ENCODE results near the gene SLC43A1.
"Not testable (repeated sequence)": the region's sequence is repeated elsewhere in the genome, so short reads cannot be mapped to it uniquely, and the experiment has no call there.

Gene SLC43A1

GRCh38 chr11:57460758-57461749 is 54.4 kb downstream of the SLC43A1 start:
- FAIRE-seq (no peak), DNase-seq (ENCODE audit: insufficient read length, low spot score) (no peak)
- no peak for TF ChIP-seq POLR2A (IDR thresholded peaks at IDR 0.05; ENCODE audit: low read depth, low read length)

- DNase-seq (ENCODE audit: insufficient read length, low spot score) (peak; percentile 82), FAIRE-seq (no peak)
- 0 out of 2 replicates have a peak, but pooled peaks have one; percentile 42 for TF ChIP-seq POLR2A (IDR thresholded peaks at IDR 0.05; ENCODE audit: low read depth, low read length)
Observed at GRCh38 chr11:57460022-57460757, 55.3 kb downstream of the SLC43A1 start, which contains the start of gene RTN4RL2. Gene RTN4RL2 (plus strand): TSS chr11:57460528. CDS start chr11:57460866, 338 bp downstream.

DNA sequence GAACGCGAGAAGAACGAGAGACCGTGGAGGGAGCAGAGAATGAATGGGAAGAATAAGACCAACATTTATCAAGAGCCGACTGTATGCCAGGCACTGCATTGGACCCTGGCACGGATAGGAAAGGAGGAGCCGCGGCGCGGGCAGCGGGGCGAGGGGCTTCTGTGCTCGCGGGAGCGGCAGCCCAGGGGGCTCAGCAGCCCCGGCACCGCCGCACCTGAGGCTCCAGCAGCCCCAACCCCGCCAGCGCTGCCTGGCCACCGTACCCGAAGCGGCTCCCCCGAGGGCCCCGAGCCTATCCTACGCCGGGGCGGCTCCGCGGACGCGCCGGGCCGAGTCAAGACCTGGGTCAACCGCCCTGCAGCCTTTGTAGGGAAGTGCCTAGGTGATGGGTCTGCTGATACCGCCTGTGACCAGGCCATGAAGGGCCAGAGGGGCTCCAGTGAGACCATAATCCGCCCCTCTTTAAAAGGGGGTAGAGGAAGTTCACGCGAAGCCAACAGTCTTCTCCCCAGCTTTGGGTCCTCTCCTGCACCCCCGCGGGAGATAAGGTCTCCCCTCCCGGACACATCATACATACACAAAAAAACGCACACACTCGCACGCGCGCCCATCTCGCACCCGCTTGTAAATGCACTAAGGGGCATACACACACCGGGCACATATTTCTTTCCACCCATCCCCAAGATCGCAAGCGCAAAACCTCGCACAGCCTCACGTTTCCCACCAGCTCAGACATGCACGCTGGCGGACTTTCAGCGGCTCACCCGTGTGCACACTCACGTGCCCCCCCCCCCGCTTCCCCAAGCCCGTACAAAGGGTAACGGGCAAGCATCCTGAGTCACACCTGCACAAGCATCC is 56.1 kb downstream of the SLC43A1 start:
- TF ChIP-seq POLR2A (IDR thresholded peaks at IDR 0.05; ENCODE audit: low read depth, low read length) = no peak
- DNase-seq (ENCODE audit: insufficient read length, low spot score) = no peak
- FAIRE-seq = no peak

DNA sequence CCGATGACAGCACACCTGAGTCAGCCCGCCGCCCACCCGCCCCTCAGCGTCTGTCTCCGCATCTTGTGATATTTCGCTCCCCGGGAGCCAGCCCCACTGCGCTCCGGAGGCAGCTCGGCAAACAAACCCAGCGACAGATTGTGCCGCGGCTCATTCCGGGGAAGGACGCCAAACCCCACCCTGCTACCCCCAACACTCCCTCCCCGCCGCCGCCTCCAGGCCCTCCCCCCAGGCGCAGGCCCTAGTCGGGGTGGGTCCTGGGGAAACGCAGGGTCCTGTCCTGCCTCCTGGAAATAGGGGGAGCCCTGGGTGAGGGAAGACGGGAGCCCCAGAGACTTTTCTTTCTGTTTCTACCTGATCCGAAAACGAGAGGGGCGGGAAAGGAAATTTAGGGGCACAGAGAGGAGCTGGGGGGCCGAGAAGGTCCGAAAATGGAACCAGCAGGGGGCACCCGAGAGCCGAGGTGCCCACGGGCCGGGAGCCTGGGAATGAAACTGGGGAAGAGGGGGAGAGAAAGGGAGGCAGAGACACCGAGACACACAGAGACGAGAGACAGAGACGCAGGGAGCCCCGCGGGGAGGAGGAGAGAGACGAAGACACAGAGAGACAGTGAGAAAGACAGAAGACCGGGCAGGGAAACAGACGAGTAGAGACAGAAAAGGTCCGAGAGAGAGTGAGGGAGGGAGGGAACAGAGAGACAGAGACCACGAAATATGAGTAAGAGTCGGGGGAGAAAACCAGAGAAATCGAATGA is 56.9 kb downstream of the SLC43A1 start:
- TF ChIP-seq POLR2A (IDR thresholded peaks at IDR 0.05; ENCODE audit: low read depth, low read length) = no peak
- no peak for DNase-seq (ENCODE audit: insufficient read length, low spot score)
- no peak for FAIRE-seq

DNA sequence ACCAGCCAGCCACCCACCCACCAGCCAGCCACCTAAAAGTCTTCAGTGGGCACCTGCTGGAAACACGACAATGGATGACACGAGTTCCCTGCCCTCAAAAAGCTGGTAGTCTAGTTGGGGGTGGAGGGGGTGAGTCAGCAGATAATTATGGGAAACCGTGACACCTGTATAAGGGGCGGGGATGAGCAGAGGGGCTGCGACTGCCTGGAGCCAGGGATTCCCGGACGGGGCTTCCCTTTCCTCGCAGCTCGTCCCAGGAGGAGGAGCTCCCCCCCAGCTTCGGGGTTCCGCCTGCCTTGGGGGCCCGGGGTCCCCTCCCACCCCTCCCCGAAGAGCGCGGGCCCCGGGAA is 57.5 kb downstream of the SLC43A1 start:
- TF ChIP-seq POLR2A (IDR thresholded peaks at IDR 0.05; ENCODE audit: low read depth, low read length) = no peak
- FAIRE-seq (no peak), DNase-seq (ENCODE audit: insufficient read length, low spot score) (no peak)

DNA sequence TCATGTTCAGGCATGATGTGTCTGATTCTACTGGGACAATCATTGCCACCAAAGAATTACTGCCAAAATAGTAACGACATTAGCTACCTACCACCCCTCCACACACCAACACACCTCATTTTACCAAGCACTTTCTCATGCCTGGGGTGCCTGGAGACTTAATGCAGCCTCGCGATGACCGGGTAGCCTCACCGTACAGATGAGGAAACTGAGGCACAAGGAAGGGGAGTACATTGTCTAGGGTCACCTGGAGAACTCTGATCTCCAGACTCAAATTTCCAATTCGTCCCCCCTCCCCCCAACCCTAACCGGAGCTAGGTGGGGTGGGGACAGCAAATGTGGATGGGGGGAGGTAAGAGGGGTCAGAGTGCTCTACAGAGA is 57.9 kb downstream of the SLC43A1 start:
- no peak for DNase-seq (ENCODE audit: insufficient read length, low spot score)
- no peak for FAIRE-seq
- TF ChIP-seq POLR2A (IDR thresholded peaks at IDR 0.05; ENCODE audit: low read depth, low read length) = no peak

- FAIRE-seq (no peak), DNase-seq (ENCODE audit: insufficient read length, low spot score) (peak; percentile 91)
- TF ChIP-seq POLR2A (IDR thresholded peaks at IDR 0.05; ENCODE audit: low read depth, low read length) = no peak
Observed at GRCh38 chr11:57456960-57457642, 58.4 kb downstream of the SLC43A1 start.

- DNase-seq (ENCODE audit: insufficient read length, low spot score) = no peak
- TF ChIP-seq POLR2A (IDR thresholded peaks at IDR 0.05; ENCODE audit: low read depth, low read length) = no peak
- FAIRE-seq = no peak
Observed at GRCh38 chr11:57453543-57454177, 61.8 kb downstream of the SLC43A1 start.

GRCh38 chr11:57446055-57446454 is 69.4 kb downstream of the SLC43A1 start:
- TF ChIP-seq POLR2A (IDR thresholded peaks at IDR 0.05; ENCODE audit: low read depth, low read length) = no peak

DNA sequence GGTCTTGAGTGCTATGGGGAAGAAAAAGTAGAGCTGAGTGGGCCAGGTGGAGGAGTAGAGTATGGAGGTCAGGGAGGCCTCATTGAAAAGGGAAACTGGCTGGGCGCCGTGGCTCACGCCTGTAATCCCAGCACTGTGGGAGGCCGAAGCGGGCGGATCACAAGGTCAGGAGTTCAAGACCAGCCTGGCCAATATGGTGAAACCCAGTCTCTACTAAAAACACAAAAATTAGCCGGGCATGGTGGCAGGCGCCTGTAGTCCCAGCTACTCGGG is 70.4 kb downstream of the SLC43A1 start:
- not testable (repeated sequence) for DNase-seq (ENCODE audit: insufficient read length, low spot score); FAIRE-seq

More at GRCh38 chr11:57446055-57446454, 69.4 kb downstream of the SLC43A1 start:
- DNase-seq (ENCODE audit: insufficient read length, low spot score) (no peak), FAIRE-seq (no peak)

- TF ChIP-seq POLR2A (IDR thresholded peaks at IDR 0.05; ENCODE audit: low read depth, low read length) = no peak
- FAIRE-seq (peak; percentile 73), DNase-seq (ENCODE audit: insufficient read length, low spot score) (no peak)
Observed at GRCh38 chr11:57444362-57445121, 71.0 kb downstream of the SLC43A1 start.
